Skin of body (tissue), 3 donors: ENCODE results near the gene RPS16. TPM values are rescaled to one million over a fixed set of nuclear protein-coding genes. Genes with fewer than 3 reads are reported as not detected.

Experiments used
- DNase-seq: peaks from one replicate; lab custom pipeline; 2025; lab: John Stamatoyannopoulos, UW
- small RNA-seq: library from RNA; depleted of rRNA; stranded (forward); fragments of <200 nt; gene quantifications from one replicate; pipeline ENCODE3, GENCODE V24; 2014; ENCODE audit warnings: low replicate concordance
- total RNA-seq: library from RNA; depleted of rRNA; stranded (reverse); fragments of >200 nt; gene quantifications from one replicate; pipeline ENCODE4 v1.2.3, GENCODE V29; 2014

The RPS16 gene
- total RNA-seq, 1 donor from 2014 or later: 157 TPM

DNA sequence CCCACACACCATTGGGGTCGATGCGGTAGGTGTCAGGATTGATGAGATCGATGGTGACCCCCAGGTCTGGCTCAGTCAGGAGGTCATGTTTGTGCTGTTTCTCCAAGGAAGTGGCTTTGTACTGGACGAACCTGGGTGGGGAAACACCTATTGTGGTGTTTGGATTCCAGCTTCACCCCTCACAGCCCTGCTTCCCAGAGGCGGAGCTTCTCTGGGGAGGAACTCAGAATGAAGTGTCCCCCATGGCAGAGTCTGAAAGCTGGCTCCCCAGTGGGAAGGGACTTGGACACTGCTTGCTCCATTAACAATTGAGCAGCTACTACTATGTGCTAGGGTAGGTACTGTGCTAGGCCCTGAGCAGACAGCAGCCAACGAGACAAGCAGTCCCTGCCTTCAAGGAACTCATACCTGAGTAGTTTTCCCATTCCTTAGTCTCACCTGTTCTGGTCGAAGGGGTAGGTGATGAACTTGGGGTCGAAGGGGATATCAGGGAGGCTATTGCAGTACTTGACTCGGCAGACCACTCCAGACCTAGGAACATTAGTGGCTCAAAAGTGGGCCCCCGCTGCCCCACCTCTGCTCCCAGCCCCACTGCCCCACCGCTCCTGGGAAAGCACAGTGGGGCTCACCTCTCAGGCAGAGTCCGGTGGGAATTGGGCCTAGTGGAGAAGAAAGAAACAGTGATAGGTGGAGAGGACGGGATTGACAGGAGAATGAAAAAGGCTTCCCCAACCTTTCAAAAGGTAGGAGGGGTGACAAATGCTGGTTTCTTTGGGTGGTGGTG lies 45.9 kb downstream of the RPS16 start:
- DNase-seq: no peak

DNA sequence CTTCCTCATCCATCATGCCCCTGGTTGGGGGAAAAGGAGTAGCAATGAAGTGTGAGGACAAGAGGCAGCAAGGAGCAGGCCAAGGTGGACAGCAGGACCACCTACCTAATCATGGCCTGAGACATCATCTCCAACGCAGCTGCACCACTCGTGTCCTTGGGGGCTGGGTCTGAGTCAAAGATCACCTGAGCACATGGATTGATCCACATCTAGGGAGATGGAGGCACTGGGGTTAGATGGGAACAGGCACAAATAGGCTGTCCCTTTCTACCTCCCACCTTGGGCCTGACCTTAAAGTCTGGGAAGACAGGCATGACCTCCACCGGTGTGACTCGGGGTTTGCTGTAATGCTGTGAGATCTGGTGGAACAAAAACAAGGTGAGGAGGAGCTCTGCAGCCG lies 47.1 kb downstream of the RPS16 start:
- DNase-seq: no peak

- DNase-seq: no peak
Measured at GRCh38 chr19:39386557-39386956, 49.2 kb downstream of the RPS16 start.

- DNase-seq: no peak
Measured at GRCh38 chr19:39385629-39386411, 49.9 kb downstream of the RPS16 start.

- DNase-seq: no peak
Measured at GRCh38 chr19:39384839-39385568, 50.7 kb downstream of the RPS16 start.

Small RNA genes lying within 50 kb of the gene (small RNA-seq; reads per million reads assigned to genes)
- not detected for gene MIR4530

Other genes starting within 250 kb of the RPS16 start
- gene NCCRP1, start 239.0 kb downstream of the RPS16 start, total RNA-seq: 11.7 TPM
- not detected for gene SYCN, start 231.7 kb downstream of the RPS16 start, total RNA-seq
- not detected for gene IFNL3, start 190.9 kb downstream of the RPS16 start, total RNA-seq
- not detected for gene IFNL4, start 187.1 kb downstream of the RPS16 start, total RNA-seq
- not detected for gene IFNL2, start 167.6 kb downstream of the RPS16 start, total RNA-seq
- gene IFNL1, start 139.5 kb downstream of the RPS16 start, total RNA-seq: not detected
- gene LRFN1, start 115.1 kb downstream of the RPS16 start, total RNA-seq: 1.2 TPM
- 22.8 TPM for gene GMFG, start 99.9 kb downstream of the RPS16 start, total RNA-seq
- 44.6 TPM for gene SAMD4B, start 93.5 kb downstream of the RPS16 start, total RNA-seq
- gene PAF1, start 44.8 kb downstream of the RPS16 start, total RNA-seq: 21.2 TPM
- gene MED29, start 44.6 kb downstream of the RPS16 start, total RNA-seq: 9.7 TPM
- 32.1 TPM for gene ZFP36, start 29.1 kb downstream of the RPS16 start, total RNA-seq
- 29.5 TPM for gene PLEKHG2, start 23.3 kb downstream of the RPS16 start, total RNA-seq
- 32.9 TPM for gene SUPT5H, start 9.6 kb upstream of the RPS16 start, total RNA-seq
- gene TIMM50, start 44.9 kb upstream of the RPS16 start, total RNA-seq: 28.0 TPM
- 0.20 TPM for gene DLL3, start 63.0 kb upstream of the RPS16 start, total RNA-seq
- not detected for gene SELENOV, start 79.2 kb upstream of the RPS16 start, total RNA-seq
- gene EID2B, start 96.9 kb upstream of the RPS16 start, total RNA-seq: 1.8 TPM
- gene EID2, start 104.2 kb upstream of the RPS16 start, total RNA-seq: 7.3 TPM
- not detected for gene LGALS13, start 166.6 kb upstream of the RPS16 start, total RNA-seq
- gene LGALS16, start 220.0 kb upstream of the RPS16 start, total RNA-seq: not detected